Measurements from ENCODE around the gene REEP3.
"Not testable (repeated sequence)": the region's sequence is repeated elsewhere in the genome, so short reads cannot be mapped to it uniquely, and the experiment has no call there.

DNA sequence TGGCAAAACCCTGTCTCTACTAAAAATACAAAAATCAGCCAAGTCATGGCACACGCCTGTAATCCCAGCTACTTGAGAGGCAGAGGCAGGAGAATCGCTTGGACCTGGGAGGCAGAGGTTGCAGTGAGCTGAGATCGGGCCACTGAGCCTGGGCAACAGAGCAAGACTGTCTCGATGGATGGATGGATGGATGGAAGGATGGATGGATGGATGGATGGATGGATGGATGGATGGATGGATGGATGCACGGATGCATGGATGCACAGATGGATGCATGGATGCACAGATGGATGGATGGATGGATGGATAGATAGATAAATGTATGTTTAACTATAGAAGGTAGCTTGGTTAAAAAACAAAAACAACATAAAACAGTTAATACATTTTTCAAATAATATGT, 20.6 kb upstream of the REEP3 start:
- TF ChIP-seq, protein P1, sequence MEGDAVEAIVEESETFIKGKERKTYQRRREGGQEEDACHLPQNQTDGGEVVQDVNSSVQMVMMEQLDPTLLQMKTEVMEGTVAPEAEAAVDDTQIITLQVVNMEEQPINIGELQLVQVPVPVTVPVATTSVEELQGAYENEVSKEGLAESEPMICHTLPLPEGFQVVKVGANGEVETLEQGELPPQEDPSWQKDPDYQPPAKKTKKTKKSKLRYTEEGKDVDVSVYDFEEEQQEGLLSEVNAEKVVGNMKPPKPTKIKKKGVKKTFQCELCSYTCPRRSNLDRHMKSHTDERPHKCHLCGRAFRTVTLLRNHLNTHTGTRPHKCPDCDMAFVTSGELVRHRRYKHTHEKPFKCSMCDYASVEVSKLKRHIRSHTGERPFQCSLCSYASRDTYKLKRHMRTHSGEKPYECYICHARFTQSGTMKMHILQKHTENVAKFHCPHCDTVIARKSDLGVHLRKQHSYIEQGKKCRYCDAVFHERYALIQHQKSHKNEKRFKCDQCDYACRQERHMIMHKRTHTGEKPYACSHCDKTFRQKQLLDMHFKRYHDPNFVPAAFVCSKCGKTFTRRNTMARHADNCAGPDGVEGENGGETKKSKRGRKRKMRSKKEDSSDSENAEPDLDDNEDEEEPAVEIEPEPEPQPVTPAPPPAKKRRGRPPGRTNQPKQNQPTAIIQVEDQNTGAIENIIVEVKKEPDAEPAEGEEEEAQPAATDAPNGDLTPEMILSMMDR (IDR thresholded peaks at IDR 0.05; ENCODE audit: control extremely low read depth in 1 of 3, insufficient read depth in 1 of 3, low read depth in 1 of 3, low read length in 3 of 3) = not testable (repeated sequence)
- TF ChIP-seq CEBPB (IDR thresholded peaks at IDR 0.05; ENCODE audit: low read depth, low read length); RFX5 (IDR thresholded peaks at IDR 0.05; ENCODE audit: borderline replicate concordance, low read depth, low read length); POLR2A (IDR thresholded peaks at IDR 0.05; ENCODE audit: control extremely low read depth in 1 of 2, low read depth in 2 of 2, low read length in 2 of 2); RAD21 (IDR thresholded peaks at IDR 0.05 in 1 of 2, conservative IDR thresholded peaks at IDR 0.05 in 1 of 2; ENCODE audit: low read depth in 2 of 2, low read length in 2 of 2); SUZ12 (IDR thresholded peaks at IDR 0.05; ENCODE audit: low read length); SIN3A (conservative IDR thresholded peaks at IDR 0.05 in 1 of 2, IDR thresholded peaks at IDR 0.05 in 1 of 2; ENCODE audit: low read depth in 1 of 2, low read length in 2 of 2): not testable (repeated sequence)

All from H1 (cell line).